CD4-positive, alpha-beta T cell treated with Interleukin-6 at 100 ng/mL for 8 hours (primary cell): ENCODE data around the gene CWC15.
A peak's percentile ranks its signal among the peaks of the same experiment; 100 is the strongest.
"Not testable (repeated sequence)": the region's sequence is repeated elsewhere in the genome, so short reads cannot be mapped to it uniquely, and the experiment has no call there.

Experiments
- DNase-seq: peaks from one replicate; pipeline ENCODE4 v3.0.0-alpha.2; 2020; ENCODE audit warnings: mixed read lengths, low spot score

Gene CWC15

DNA sequence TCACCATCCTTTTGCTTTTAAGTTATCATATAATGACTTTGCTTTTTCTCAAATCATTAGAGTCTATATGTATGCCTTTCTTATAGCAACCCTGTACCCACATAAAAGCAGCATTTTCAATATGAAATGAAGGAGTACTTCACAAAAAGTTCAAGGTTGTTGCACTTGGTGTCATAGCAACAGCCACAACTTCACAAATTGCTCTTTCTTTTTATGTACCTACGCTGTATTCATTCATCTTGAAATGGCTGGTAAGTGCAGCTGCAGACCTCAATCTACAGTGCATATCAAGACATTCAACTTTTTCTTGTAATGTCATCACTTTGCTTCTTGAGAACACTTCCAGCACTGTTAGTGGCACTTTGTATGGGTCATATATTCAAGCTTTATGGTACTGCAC, 18.6 kb downstream of the CWC15 start:
- DNase-seq: no peak

- DNase-seq: no peak
Measured at GRCh38 chr11:94948070-94948617, 25.2 kb downstream of the CWC15 start.

DNA sequence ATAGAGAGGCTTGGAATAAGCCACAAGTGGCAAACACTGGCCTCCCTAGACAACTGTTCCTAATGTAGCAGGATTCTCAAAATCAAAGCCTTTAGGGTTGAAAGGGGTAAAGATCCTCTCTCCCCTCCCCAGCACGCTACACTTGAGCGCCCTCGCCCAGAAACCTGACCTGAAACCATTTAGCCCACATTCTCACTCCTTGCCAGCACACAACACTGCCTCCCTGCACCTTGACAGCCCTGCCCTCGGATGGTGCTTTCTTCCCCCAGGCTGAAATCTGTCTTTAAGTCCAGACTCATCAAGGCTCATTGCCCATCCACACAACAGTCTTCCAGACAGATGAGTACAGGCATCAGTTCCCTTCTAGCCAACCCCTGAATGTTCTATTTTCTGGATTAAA, 26.5 kb downstream of the CWC15 start:
- no peak for DNase-seq

- DNase-seq: no peak
Measured at GRCh38 chr11:94941131-94941530, 32.2 kb downstream of the CWC15 start.

- no peak for DNase-seq
Measured at GRCh38 chr11:94939346-94939745, 34.0 kb downstream of the CWC15 start.

DNA sequence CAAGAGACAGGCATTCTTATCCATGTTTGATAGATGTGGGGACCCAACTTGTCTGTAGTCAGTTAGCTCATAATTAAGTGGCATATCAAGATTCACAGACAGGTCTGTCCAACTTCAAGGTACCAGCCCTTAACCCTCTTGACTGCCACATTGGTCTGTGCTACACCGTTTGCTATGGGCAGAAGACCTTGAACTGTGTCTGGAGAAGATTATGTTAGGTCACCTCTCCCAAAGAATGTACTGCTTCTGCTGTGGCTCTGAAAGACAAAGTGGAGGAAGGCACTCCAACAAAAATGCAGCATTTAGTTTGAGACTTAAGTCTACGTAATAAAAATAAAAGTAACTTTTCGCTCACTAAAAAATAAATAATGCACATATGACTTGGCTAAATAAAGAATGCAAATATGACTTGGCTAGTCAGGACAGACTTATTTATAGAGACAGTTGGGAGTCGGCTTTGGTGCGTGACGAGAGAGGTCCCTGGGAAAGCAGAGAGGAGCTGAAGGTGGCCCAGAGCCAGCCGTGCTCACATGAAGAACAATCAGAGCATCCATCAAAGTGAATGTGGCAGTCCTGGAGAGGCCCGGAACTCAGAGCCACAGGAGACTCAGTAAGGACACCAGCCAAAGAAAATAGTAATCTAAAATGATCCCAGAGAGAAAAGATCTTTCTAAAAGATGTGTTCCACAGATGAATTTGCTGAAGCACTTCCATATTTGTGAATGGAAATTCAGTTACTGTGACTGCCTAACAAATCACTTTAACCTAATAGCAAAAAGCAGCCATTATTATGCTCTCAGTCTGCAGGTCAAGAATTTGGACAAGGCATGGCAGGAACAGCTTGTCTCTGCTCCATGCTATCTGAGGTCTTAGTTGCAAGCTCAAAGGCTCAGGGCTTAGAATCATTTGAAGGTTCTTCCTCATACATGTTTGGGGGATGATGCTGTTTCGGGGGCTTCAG, 35.0 kb downstream of the CWC15 start:
- no peak for DNase-seq

DNA sequence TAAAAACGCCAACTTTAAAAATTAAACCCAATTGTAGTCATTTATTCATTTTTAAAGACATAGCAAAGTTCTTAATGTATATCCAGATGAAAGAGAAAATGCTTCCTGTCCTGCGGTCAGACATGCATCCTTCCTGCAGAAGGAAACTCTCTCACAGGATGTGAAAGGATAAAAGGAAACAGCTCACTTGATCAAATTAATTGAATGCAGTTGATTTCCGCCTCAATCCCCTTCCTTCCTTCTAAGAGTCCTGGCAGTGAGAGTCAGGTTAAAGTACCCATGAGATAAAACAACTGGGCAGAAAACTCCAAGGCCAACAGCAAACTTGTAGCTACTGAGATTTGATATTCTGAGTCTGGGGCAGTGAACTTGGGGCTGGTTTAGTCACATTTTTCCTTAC, 38.5 kb downstream of the CWC15 start:
- peak; percentile 33 for DNase-seq

DNA sequence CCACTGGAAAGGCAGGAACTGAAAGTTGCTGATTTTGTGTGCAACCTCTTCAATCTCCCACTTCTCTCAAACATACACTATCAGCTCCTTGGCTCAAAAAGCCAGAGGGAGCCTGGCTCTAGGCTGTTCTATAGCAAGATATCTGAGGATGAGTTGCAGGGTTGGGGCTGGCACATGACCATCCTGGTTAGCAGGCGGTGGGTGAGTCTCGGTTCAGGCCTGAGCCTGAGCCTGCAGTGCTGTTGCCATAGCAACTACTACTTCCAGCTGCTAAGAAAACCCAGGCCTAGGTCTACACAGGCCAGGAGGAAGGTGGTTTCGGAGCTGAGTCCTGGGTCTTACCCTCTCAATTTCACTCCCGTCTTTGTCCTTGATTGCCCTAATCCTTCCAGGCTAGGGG, 39.0 kb downstream of the CWC15 start:
- no peak for DNase-seq

GRCh38 chr11:94933223-94934130, 39.9 kb downstream of the CWC15 start:
- DNase-seq: no peak

GRCh38 chr11:94932503-94932902, 40.9 kb downstream of the CWC15 start:
- DNase-seq: no peak

DNA sequence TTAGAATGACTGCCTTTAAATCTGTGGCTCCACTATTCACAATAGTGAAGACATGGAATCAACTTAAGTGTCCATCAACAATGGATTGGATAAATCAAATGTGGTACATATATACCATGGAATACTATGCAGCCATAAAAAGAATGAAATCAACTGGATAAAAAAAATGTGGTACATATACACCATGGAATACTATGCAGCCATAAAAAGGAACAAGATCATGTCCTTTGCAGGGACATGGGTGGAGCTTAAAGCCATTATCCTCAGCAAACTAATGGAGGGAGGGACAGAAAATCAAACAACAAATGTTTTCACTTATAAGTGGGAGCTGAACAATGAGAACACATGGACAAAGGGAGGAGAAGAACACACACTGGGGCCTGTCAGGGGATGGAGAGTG, 41.3 kb downstream of the CWC15 start:
- DNase-seq: not testable (repeated sequence)

DNA sequence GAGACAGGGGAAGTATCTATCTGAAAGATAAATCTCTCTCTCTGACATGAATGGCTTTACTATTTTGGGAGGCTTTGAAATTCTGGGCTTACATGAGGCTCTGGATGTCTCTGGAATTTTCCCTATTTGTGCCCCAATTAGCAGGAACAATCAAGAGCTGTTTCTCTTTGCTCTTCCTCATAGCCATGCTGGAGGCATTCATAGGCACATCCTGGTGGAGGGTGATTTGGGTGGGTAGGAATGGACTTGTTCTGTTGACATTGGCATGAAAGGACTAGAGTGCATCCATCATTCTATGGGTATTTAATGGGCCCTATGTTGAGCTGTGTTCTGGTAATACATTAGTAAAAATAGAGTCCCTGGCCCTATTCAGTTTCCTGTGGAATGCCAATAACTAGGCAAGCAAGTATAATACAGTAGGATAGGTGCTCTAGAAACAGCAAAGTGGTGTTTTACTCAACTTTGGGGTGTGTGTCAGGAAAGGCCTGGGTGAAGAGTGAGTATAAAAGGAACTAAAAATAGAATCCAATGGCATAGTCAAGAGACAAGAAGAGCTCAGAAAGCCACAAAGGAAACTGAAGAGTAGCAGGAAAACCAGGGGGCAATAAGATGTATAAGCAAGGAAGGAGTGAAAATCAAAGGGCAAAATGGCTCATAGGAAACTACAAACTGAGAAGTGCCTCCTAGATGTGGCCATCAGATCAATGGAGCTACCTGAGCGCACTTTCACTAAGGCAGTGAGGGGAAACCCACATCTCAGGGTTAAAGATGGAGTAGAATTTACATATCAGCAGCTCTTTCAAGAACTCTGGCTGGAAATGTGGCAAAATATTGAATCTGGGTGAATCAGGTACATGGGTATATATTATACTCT, 45.0 kb downstream of the CWC15 start:
- DNase-seq: no peak

- no peak for DNase-seq
Measured at GRCh38 chr11:94926698-94927237, 46.6 kb downstream of the CWC15 start.

GRCh38 chr11:94926271-94926625, 47.1 kb downstream of the CWC15 start:
- DNase-seq: no peak

DNA sequence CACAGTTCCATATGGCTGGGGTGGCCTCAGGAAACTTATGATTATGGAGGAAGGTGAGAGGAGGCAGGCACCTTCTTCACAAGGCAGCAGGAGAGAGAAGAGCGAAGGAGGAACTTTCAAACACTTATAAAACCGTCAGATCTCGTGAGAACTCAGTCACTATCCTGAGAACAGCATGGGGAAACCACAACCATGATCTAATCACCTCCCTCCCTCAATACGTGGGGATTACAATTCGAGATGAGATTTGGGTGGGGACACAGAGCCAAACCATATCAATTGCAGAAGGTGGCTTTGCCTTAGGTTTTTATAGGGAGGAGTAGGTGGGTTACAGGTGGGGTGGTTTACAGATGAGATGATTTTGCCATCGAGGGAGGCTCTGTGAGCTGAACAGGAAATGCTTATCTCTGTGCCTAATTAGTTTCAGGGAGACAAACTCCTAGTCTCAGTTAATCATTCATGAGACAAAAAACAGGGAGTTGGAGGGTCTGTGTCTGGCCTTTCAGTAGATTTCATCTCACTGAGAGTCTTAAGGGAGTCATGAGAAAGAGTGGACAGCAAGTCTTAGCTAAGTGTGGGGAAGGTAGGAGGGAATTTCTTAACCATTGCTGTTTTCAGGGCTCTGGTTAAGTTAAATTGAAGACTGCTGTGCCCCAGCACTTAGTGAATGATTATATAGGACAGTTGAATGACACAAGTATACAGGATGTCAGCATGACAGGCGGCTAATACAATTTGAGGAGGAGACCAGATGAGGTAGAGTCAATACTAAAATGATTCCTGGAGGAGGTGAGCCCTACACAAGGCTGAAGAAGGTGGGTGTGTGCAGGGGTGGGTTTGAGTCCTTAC, 47.7 kb downstream of the CWC15 start:
- DNase-seq: no peak

GRCh38 chr11:94924612-94925011, 48.7 kb downstream of the CWC15 start:
- DNase-seq: peak; percentile 31

DNA sequence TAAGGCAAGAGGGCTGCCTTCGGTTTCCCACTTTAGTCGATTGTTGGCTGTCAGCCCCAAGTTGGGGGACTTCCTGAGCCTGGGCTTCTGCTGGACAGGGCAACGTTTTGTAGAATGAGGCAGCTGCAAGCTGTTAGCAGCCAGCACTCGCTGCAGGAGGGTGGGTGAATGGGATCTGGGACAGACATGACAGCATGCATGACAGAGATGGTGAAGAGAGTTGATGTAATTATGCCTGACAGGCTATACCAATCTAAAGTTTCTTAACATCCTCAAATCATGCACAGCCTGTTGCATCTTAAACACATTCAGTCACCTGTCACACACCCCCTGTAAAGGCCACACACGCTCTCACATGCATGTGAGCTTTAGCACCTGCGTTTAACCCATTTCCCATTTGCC, 49.2 kb downstream of the CWC15 start:
- DNase-seq: no peak

GRCh38 chr11:94923004-94923334, 50.4 kb downstream of the CWC15 start:
- no peak for DNase-seq

DNA sequence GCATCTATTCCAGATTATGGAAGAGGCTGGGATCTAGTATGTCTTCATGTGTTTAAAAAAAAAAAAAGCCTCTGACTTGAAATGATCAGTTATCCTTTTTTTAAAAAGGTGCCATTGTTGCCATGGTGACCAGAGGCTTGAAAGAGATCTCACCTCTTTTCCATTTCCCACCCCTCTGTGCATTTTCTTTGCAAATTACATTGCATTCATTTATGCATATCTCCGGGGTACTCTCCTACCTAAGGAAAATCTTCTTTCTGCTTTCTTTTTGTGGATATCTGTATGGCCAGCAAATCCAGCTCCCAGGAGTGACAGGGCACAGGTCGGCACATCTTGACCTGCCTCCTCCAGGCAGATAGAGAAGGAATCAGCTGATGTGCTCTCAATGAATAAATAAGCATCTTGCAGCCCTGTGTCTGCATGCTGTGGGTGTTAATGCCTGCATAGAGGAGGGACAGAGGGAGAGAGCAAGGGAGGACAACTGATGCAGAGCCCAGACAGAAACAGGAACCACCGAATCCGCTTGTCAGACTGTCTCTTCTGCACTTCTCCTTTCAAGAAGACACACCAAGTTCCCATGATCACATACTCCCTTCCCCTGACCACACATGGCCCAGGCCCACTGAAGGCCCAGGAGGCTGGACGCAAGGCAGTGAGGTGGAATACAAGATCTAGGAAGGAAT, 50.9 kb downstream of the CWC15 start:
- no peak for DNase-seq

- DNase-seq: no peak
Measured at GRCh38 chr11:94920311-94920710, 53.0 kb downstream of the CWC15 start.
